ENCODE data around the gene BCLAF1. TPM values are rescaled to one million over a fixed set of nuclear protein-coding genes. Genes with fewer than 3 reads are reported as not detected.

The BCLAF1 gene
- polyA plus RNA-seq = 113 and 151 TPM in 2 replicates
- 299 and 365 TPM in 2 replicates for polyA minus RNA-seq

- peaks cover 41% of the 10 kb centered on the region for H3K79me2 ChIP-seq (replicated peaks; ENCODE audit: insufficient read depth, low read length)
- H3F3A ChIP-seq (ENCODE audit: insufficient read depth, low read length, poor library complexity, severe bottlenecking) = peaks cover 9% of the 10 kb centered on the region
- H3K9me3 ChIP-seq (ENCODE audit: low read length) = no peaks in the 10 kb centered on the region
- no peaks in the 10 kb centered on the region for H3K9me2 ChIP-seq (ENCODE audit: insufficient read depth, low read length)
- peak within 1 kb of the TSS; percentile 100 for H3K9ac ChIP-seq (ENCODE audit: low read length)
- peak within 1 kb of the TSS; percentile 87 for H3K4me2 ChIP-seq (ENCODE audit: low read length)
- TF ChIP-seq MXI1 (conservative IDR thresholded peaks at IDR 0.05; ENCODE audit: poor library complexity, severe bottlenecking) (peak; percentile 20), TAF1 (IDR thresholded peaks at IDR 0.05; ENCODE audit: low read depth) (peak; percentile 97), POLR2AphosphoS5 (IDR thresholded peaks at IDR 0.05) (peak; percentile 99), EZH2 (IDR thresholded peaks at IDR 0.05; ENCODE audit: borderline replicate concordance, insufficient read depth, low read length, poor library complexity, severe bottlenecking) (no peak), CTCF (IDR thresholded peaks at IDR 0.05; ENCODE audit: poor library complexity, severe bottlenecking) (no peak), REST (IDR thresholded peaks at IDR 0.05; ENCODE audit: borderline replicate concordance) (peak; percentile 93), RAD21 (conservative IDR thresholded peaks at IDR 0.05) (peak; percentile 26), EP300 (conservative IDR thresholded peaks at IDR 0.05; ENCODE audit: poor library complexity, severe bottlenecking) (peak; percentile 70), SMC3 (conservative IDR thresholded peaks at IDR 0.05; ENCODE audit: poor library complexity) (no peak)
- peak within 1 kb of the TSS; percentile 78 for H3K4me3 ChIP-seq (ENCODE audit: low read length)
- H3K27ac ChIP-seq (ENCODE audit: low read length) = peak within 1 kb of the TSS; percentile 100
- no peaks in the 10 kb centered on the region for H3K27me3 ChIP-seq (ENCODE audit: insufficient read depth, low read depth, low read length)
- peak within 1 kb of the TSS; percentile 94 for H2AFZ ChIP-seq (ENCODE audit: low read depth, low read length)
- peaks cover 23% of the 10 kb centered on the region for H4K20me1 ChIP-seq (ENCODE audit: insufficient read depth)
- no peaks in the 10 kb centered on the region for H3K36me3 ChIP-seq (ENCODE audit: insufficient read depth, low read length)
Measured at GRCh38 chr6:136289579-136290409, at the start of gene BCLAF1. TSS of gene BCLAF1 (minus strand) at chr6:136289846. CDS start at chr6:136279866, 9,980 bp downstream.

GRCh38 chr6:136338486-136338885 is 48.8 kb upstream of the BCLAF1 start:
- no peak overlapping the region for H3K4me2 ChIP-seq (ENCODE audit: low read length)
- H3K4me3 ChIP-seq (ENCODE audit: low read length) = no peak overlapping the region

More at GRCh38 chr6:136338486-136338885, 48.8 kb upstream of the BCLAF1 start:
- Histone ChIP-seq H3F3A (ENCODE audit: insufficient read depth, low read length, poor library complexity, severe bottlenecking) (no peaks in the 10 kb centered on the region), H3K27ac (ENCODE audit: low read length) (no peak overlapping the region), H3K27me3 (ENCODE audit: insufficient read depth, low read depth, low read length) (no peaks in the 10 kb centered on the region), H3K36me3 (ENCODE audit: insufficient read depth, low read length) (no peaks in the 10 kb centered on the region), H3K79me2 (replicated peaks; ENCODE audit: insufficient read depth, low read length) (no peaks in the 10 kb centered on the region), H3K9me3 (ENCODE audit: low read length) (no peaks in the 10 kb centered on the region), H4K20me1 (ENCODE audit: insufficient read depth) (no peaks in the 10 kb centered on the region), H3K9ac (ENCODE audit: low read length) (no peak overlapping the region), H3K9me2 (ENCODE audit: insufficient read depth, low read length) (no peaks in the 10 kb centered on the region), H2AFZ (ENCODE audit: low read depth, low read length) (no peak overlapping the region)
- TF ChIP-seq MXI1 (conservative IDR thresholded peaks at IDR 0.05; ENCODE audit: poor library complexity, severe bottlenecking) = no peak
- no peak for TF ChIP-seq TAF1 (IDR thresholded peaks at IDR 0.05; ENCODE audit: low read depth)
- no peak for TF ChIP-seq EZH2 (IDR thresholded peaks at IDR 0.05; ENCODE audit: borderline replicate concordance, insufficient read depth, low read length, poor library complexity, severe bottlenecking)
- no peak for TF ChIP-seq CTCF (IDR thresholded peaks at IDR 0.05; ENCODE audit: poor library complexity, severe bottlenecking)
- TF ChIP-seq RAD21 (conservative IDR thresholded peaks at IDR 0.05) = no peak
- no peak for TF ChIP-seq SMC3 (conservative IDR thresholded peaks at IDR 0.05; ENCODE audit: poor library complexity)
- TF ChIP-seq EP300 (conservative IDR thresholded peaks at IDR 0.05; ENCODE audit: poor library complexity, severe bottlenecking) = no peak
- TF ChIP-seq REST (IDR thresholded peaks at IDR 0.05; ENCODE audit: borderline replicate concordance) = no peak
- no peak for TF ChIP-seq POLR2AphosphoS5 (IDR thresholded peaks at IDR 0.05)

Measured in neural cell (in vitro differentiated cells).